ENCODE data around the gene DNAH8.
A peak's percentile ranks its signal among the peaks of the same experiment; 100 is the strongest.
"Not testable (repeated sequence)": the region's sequence is repeated elsewhere in the genome, so short reads cannot be mapped to it uniquely, and the experiment has no call there.

Gene DNAH8

GRCh38 chr6:38912378-38912777 is 197.3 kb downstream of the DNAH8 start:
- DNase-seq: no peak

GRCh38 chr6:38915205-38915925 is 200.3 kb downstream of the DNAH8 start:
- no peak for DNase-seq

GRCh38 chr6:38921540-38921939 is 206.4 kb downstream of the DNAH8 start:
- DNase-seq: not testable (repeated sequence)

- DNase-seq: no peak
Observed at GRCh38 chr6:38924791-38925509, 209.8 kb downstream of the DNAH8 start.

GRCh38 chr6:38929560-38929959 is 214.4 kb downstream of the DNAH8 start:
- no peak for DNase-seq

- no peak for DNase-seq
Observed at GRCh38 chr6:38933426-38933825, 218.3 kb downstream of the DNAH8 start.

- DNase-seq: no peak
Observed at GRCh38 chr6:38935051-38935450, 219.9 kb downstream of the DNAH8 start.

- peak; percentile 21 for DNase-seq
Observed at GRCh38 chr6:38937839-38938613, 222.9 kb downstream of the DNAH8 start.

- no peak for DNase-seq
Observed at GRCh38 chr6:38938741-38939140, 223.6 kb downstream of the DNAH8 start.

- DNase-seq: no peak
Observed at GRCh38 chr6:38942442-38942841, 227.3 kb downstream of the DNAH8 start.

GRCh38 chr6:38942965-38943364 is 227.9 kb downstream of the DNAH8 start:
- DNase-seq: no peak

GRCh38 chr6:38943964-38944363 is 228.9 kb downstream of the DNAH8 start:
- no peak for DNase-seq

- DNase-seq: no peak
Observed at GRCh38 chr6:38944655-38945279, 229.7 kb downstream of the DNAH8 start.

- no peak for DNase-seq
Observed at GRCh38 chr6:38955861-38956260, 240.8 kb downstream of the DNAH8 start.

GRCh38 chr6:38957426-38957825 is 242.3 kb downstream of the DNAH8 start:
- DNase-seq: no peak

- no peak for DNase-seq
Observed at GRCh38 chr6:38959138-38959537, 244.0 kb downstream of the DNAH8 start.

- DNase-seq: no peak
Observed at GRCh38 chr6:38968702-38969149, 253.6 kb downstream of the DNAH8 start.

- DNase-seq: peak; percentile 11
Observed at GRCh38 chr6:38973178-38974057, 258.3 kb downstream of the DNAH8 start.

- DNase-seq: no peak
Observed at GRCh38 chr6:38974389-38975151, 259.5 kb downstream of the DNAH8 start.

GRCh38 chr6:38975621-38976049 is 260.5 kb downstream of the DNAH8 start:
- DNase-seq: no peak

GRCh38 chr6:38976051-38976450 is 260.9 kb downstream of the DNAH8 start:
- no peak for DNase-seq

All from CD4-positive, alpha-beta T cell treated with Interleukin-6 for 4 hours (primary cell).